ENCODE data around the gene BTBD1.

- TF ChIP-seq CREB5 (CRISPR knock-in tag; IDR thresholded peaks at IDR 0.05; ENCODE audit: low read depth), result no peak
- no peak for TF ChIP-seq ZNF8 (CRISPR knock-in tag; IDR thresholded peaks at IDR 0.05)
- TF ChIP-seq ARNTL (CRISPR knock-in tag; IDR thresholded peaks at IDR 0.05; ENCODE audit: borderline replicate concordance, low read depth), result no peak
- TF ChIP-seq, protein P1, sequence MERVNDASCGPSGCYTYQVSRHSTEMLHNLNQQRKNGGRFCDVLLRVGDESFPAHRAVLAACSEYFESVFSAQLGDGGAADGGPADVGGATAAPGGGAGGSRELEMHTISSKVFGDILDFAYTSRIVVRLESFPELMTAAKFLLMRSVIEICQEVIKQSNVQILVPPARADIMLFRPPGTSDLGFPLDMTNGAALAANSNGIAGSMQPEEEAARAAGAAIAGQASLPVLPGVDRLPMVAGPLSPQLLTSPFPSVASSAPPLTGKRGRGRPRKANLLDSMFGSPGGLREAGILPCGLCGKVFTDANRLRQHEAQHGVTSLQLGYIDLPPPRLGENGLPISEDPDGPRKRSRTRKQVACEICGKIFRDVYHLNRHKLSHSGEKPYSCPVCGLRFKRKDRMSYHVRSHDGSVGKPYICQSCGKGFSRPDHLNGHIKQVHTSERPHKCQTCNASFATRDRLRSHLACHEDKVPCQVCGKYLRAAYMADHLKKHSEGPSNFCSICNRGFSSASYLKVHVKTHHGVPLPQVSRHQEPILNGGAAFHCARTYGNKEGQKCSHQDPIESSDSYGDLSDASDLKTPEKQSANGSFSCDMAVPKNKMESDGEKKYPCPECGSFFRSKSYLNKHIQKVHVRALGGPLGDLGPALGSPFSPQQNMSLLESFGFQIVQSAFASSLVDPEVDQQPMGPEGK (CRISPR knock-in tag; IDR thresholded peaks at IDR 0.05; ENCODE audit: borderline replicate concordance), result no peak
- no peak for TF ChIP-seq ESRRG (CRISPR knock-in tag; IDR thresholded peaks at IDR 0.05)
- no peak for TF ChIP-seq SNAI2 (CRISPR knock-in tag; IDR thresholded peaks at IDR 0.05)
- no peak for TF ChIP-seq ZFP30 (CRISPR knock-in tag; IDR thresholded peaks at IDR 0.05)
- TF ChIP-seq ZNF70 (CRISPR knock-in tag; IDR thresholded peaks at IDR 0.05), result no peak
- no peak for TF ChIP-seq RARB (CRISPR knock-in tag; IDR thresholded peaks at IDR 0.05)
- TF ChIP-seq OSR1 (CRISPR knock-in tag; IDR thresholded peaks at IDR 0.05), result no peak
- no peak for TF ChIP-seq TOX (CRISPR knock-in tag; IDR thresholded peaks at IDR 0.05; ENCODE audit: borderline replicate concordance)
- no peak for TF ChIP-seq TCF4 (CRISPR knock-in tag; IDR thresholded peaks at IDR 0.05; ENCODE audit: borderline replicate concordance)
- no peak for TF ChIP-seq TSHZ2 (CRISPR knock-in tag; IDR thresholded peaks at IDR 0.05)
These were observed 90.0 kb downstream of the BTBD1 start for GRCh38 chr15:82977076-82977475.

Measured in SK-N-SH treated with all-trans-retinoic acid at 6 μM for 48 hours (cell line).